Testis (tissue), 2 donors: ENCODE results near the gene PDRG1.

ENCODE experiments used
- POLR2A ChIP-seq: fragments of 450-650 bp; IDR thresholded peaks from one replicate; pipeline ENCODE4 v1.6.1; 2017; ENCODE audit warnings: antibody characterized with exemption, mild to moderate bottlenecking, moderate library complexity
- TF ChIP-seq, protein P1 (sequence below), 3 experiments: fragments of 450-650 bp in 2 of 3; fragments of 200-600 bp in 1 of 3; sonication (generic) in 1 of 3; IDR thresholded peaks; one replicate each; pipeline ENCODE4 v1.5.1; 2016 to 2019; ENCODE audit warnings: antibody characterized with exemption in 3 of 3, mild to moderate bottlenecking in 2 of 3, moderate library complexity in 1 of 3

DNA sequence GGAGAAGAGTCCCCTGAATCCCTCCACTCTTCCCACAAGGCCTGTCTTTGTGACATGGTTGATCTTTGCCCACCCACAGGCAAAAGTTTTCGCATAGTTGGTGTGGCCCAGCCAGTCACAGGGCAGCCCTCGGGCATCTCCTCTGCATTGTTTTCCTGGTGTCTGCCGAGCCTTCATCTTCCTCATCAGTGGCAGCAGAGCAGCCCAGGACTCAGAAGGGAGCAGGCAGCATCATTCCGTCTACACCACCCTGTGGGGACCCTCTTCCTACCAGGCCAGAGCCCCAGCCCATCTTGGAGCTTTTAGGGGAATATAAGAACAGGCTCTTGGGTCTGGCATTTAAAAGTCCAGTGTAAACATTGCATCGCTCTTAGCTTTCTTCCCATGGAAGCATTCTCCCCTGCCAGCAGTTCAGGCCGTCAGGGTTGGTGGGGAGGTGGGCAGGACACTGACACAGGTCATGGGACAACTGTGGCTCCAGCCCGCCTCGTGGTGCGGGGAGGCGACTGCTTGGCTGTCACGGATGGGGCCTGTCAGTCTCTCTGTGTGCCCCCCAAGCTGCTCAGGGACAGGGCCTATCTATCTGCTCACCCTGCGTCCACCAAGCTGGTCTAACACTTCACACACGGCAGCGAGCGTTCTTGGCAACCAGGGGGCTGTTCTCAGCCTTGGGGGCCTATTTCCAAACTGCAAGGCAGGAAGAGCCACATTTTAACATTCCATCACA is 38.3 kb downstream of the PDRG1 start:
- TF ChIP-seq, protein P1, sequence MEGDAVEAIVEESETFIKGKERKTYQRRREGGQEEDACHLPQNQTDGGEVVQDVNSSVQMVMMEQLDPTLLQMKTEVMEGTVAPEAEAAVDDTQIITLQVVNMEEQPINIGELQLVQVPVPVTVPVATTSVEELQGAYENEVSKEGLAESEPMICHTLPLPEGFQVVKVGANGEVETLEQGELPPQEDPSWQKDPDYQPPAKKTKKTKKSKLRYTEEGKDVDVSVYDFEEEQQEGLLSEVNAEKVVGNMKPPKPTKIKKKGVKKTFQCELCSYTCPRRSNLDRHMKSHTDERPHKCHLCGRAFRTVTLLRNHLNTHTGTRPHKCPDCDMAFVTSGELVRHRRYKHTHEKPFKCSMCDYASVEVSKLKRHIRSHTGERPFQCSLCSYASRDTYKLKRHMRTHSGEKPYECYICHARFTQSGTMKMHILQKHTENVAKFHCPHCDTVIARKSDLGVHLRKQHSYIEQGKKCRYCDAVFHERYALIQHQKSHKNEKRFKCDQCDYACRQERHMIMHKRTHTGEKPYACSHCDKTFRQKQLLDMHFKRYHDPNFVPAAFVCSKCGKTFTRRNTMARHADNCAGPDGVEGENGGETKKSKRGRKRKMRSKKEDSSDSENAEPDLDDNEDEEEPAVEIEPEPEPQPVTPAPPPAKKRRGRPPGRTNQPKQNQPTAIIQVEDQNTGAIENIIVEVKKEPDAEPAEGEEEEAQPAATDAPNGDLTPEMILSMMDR (IDR thresholded peaks at IDR 0.05), result no peak
- TF ChIP-seq POLR2A, result no peak
